C4-2B (cell line): ENCODE measurements around the gene JARID2.

ENCODE experiments used
- H3K27ac ChIP-seq: fragments of 450-650 bp; 2 replicates; pipeline ENCODE4 v1.5.1; 2017
- CTCF ChIP-seq: fragments of 450-650 bp; conservative IDR thresholded peaks from 2 replicates; pipeline ENCODE4 v1.5.1; 2017; ENCODE audit warnings: mild to moderate bottlenecking
- ZFX ChIP-seq: fragments of 450-650 bp; IDR thresholded peaks from 2 replicates; pipeline ENCODE4 v1.6.1; 2017

JARID2 gene

GRCh38 chr6:15245361-15246216 is at the start of gene JARID2:
TSS of gene JARID2 (plus strand) at chr6:15246069. CDS start at chr6:15246540, 471 bp downstream.
- H3K27ac ChIP-seq: peak within 1 kb of the TSS; percentile 92
- TF ChIP-seq ZFX (no peak), CTCF (no peak)

DNA sequence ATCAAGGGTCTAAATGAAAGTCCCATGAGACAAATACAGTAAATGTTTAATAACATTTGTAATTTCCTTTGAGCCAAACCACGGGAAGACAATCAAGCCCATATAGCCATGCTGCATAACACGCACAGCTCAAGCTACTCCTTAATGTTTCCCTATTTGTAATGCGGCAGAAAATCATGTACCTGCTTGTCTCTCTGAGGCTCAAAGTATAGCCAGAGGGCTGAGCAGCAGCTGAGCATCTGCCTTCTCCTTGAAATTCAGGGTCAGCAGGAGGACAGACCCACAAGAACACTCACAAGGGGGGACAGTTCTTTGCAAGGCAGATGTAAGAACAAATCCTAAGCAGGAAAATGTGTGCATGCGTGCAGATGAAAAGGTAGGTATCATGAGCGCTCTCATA is 45.8 kb upstream of the JARID2 start:
- TF ChIP-seq CTCF: no peak
- no peak for TF ChIP-seq ZFX
- H3K27ac ChIP-seq: no peak overlapping the region

GRCh38 chr6:15205321-15205720 is 40.5 kb upstream of the JARID2 start:
- TF ChIP-seq CTCF: no peak
- no peak for TF ChIP-seq ZFX
- no peak overlapping the region for H3K27ac ChIP-seq

DNA sequence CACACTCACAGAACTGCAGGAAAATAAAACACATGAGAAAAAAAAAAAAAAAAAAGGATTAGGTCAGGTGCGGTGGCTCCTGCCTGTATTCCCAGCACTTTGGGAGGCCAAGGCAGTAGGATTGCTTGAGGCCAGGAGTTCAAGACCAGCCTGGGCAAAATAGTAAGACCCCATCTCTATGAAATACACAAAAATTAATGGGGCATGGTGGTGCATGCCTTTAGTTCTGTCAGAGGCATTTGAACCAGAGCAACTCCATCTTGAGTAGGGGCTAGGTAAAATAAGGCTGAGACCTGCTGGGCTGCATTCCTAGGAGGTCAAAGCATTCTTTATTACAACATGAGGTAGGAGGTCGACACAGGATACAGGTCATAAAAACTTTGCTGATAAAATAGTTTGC is 39.0 kb upstream of the JARID2 start:
- no peak overlapping the region for H3K27ac ChIP-seq
- TF ChIP-seq ZFX: no peak
- no peak for TF ChIP-seq CTCF

GRCh38 chr6:15207923-15208322 is 37.9 kb upstream of the JARID2 start:
- H3K27ac ChIP-seq: no peak overlapping the region

DNA sequence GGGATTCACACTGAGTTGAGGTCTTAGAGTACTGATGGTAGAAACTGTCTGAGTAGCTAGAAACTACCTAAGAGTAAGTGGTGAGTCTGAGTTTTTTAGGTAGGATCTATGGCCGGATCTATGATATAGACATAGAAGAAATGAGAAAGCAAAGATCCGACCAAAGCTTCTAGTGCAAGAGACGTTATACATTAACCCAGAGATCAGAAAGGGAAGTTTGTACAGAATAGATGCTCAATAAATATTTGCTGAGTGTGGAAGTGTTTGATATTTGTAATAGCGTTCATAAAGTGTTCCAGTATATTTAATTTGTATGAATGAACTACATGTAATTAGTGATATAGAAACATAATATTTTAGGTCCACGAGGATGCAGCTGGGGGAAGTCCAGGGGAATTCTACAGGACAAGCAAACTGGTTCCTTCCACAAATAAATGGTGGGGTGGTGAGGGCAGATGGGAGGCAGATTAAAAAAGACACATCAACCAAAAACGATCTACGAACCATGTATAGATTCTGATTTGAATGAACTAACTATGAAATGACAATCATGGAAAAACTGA is 31.9 kb upstream of the JARID2 start:
- H3K27ac ChIP-seq: peak overlapping the region; percentile 55
- TF ChIP-seq ZFX (no peak), CTCF (no peak)

More at GRCh38 chr6:15207923-15208322, 37.9 kb upstream of the JARID2 start:
- TF ChIP-seq CTCF (no peak), ZFX (no peak)

- TF ChIP-seq ZFX (no peak), CTCF (no peak)
- no peak overlapping the region for H3K27ac ChIP-seq
Measured at GRCh38 chr6:15218401-15218800, 27.5 kb upstream of the JARID2 start.
